Vagina (tissue), 2 donors: ENCODE measurements around the gene IL1RAPL2. TPM values are rescaled to one million over a fixed set of nuclear protein-coding genes. Genes with fewer than 3 reads are reported as not detected.

Source experiments
- DNase-seq, 2 donors: peaks; one replicate each; pipeline ENCODE4 v3.0.0-alpha.2; 2017; ENCODE audit errors: extremely low spot score in 2 of 2
- H3K27ac ChIP-seq: fragments of 200-600 bp; sonication (generic); one replicate; pipeline ENCODE4 v1.5.1; 2019
- H3K27me3 ChIP-seq: fragments of 200-600 bp; sonication (generic); one replicate; pipeline ENCODE4 v1.5.1; 2019
- H3K36me3 ChIP-seq, 2 donors: fragments of 200-600 bp; sonication (generic); one replicate each; pipeline ENCODE4 v1.5.1; 2017 to 2019
- H3K4me1 ChIP-seq: fragments of 200-600 bp; sonication (generic); one replicate; pipeline ENCODE4 v1.5.1; 2019
- H3K4me3 ChIP-seq, 2 donors: fragments of 200-600 bp; sonication (generic); 1 replicate in 1 of 2; 2 replicates in 1 of 2; pipeline ENCODE4 v1.5.1; 2016 to 2019
- H3K9me3 ChIP-seq: fragments of 200-600 bp; sonication (generic); one replicate; pipeline ENCODE4 v1.5.1; 2019
- CTCF ChIP-seq, 3 experiments: fragments of 450-650 bp in 2 of 3; fragments of 200-600 bp in 1 of 3; sonication (generic) in 1 of 3; IDR thresholded peaks; one replicate each; pipeline ENCODE4 v1.5.1; 2017 to 2019; ENCODE audit warnings: antibody characterized with exemption in 3 of 3, mild to moderate bottlenecking in 2 of 3, moderate library complexity in 2 of 3
- POLR2A ChIP-seq, 2 donors: fragments of 450-650 bp; IDR thresholded peaks; one replicate each; pipeline ENCODE4 v1.6.1; 2017; ENCODE audit warnings: antibody characterized with exemption in 2 of 2, mild to moderate bottlenecking in 2 of 2, moderate library complexity in 2 of 2
- POLR2AphosphoS5 ChIP-seq, 2 donors: sonication (generic); formaldehyde crosslinking; IDR thresholded peaks; one replicate each; pipeline ENCODE4 v1.9.0; 2017; ENCODE audit warnings: antibody characterized with exemption in 2 of 2, mild to moderate bottlenecking in 2 of 2, low read depth in 1 of 2; ENCODE audit not compliant: insufficient read depth in 1 of 2
- intact Hi-C: fragments of 100-400 bp; cut with DNase I; formaldehyde crosslinking; loops from one replicate; pipeline ENCODE4 v1.15.1; 2023
- total RNA-seq: library from RNA; depleted of rRNA; stranded (reverse); fragments of >200 nt; gene quantifications from one replicate; pipeline ENCODE4 v1.2.3, GENCODE V29; 2016

The IL1RAPL2 gene
- total RNA-seq, 1 donor from 2014 or later, result 0.25 TPM

- no peaks in the 10 kb centered on the region for H3K36me3 ChIP-seq
- no peaks in the 10 kb centered on the region for H3K4me1 ChIP-seq
- no peak for TF ChIP-seq POLR2AphosphoS5 (IDR thresholded peaks at IDR 0.05; ENCODE audit: insufficient read depth in 1 of 2, low read depth in 1 of 2)
- no peak for TF ChIP-seq POLR2A (IDR thresholded peaks at IDR 0.05)
- TF ChIP-seq CTCF (IDR thresholded peaks at IDR 0.05), result no peak
- intact Hi-C loops, result no loop called here
- H3K27ac ChIP-seq, result no peak overlapping the region
- H3K9me3 ChIP-seq, result no peaks in the 10 kb centered on the region
- H3K27me3 ChIP-seq, result no peaks in the 10 kb centered on the region
- no peak overlapping the region for H3K4me3 ChIP-seq
- DNase-seq, result no peak
Measured at GRCh38 chrX:104833401-104833800, 267.4 kb downstream of the IL1RAPL2 start.

GRCh38 chrX:104842646-104843045, 276.6 kb downstream of the IL1RAPL2 start:
- H3K27ac ChIP-seq, result no peak overlapping the region
- no peaks in the 10 kb centered on the region for H3K27me3 ChIP-seq
- H3K4me3 ChIP-seq, result no peak overlapping the region
- no peaks in the 10 kb centered on the region for H3K4me1 ChIP-seq
- intact Hi-C loops, result no loop called here
- no peak for TF ChIP-seq POLR2A (IDR thresholded peaks at IDR 0.05)
- TF ChIP-seq CTCF (IDR thresholded peaks at IDR 0.05), result no peak
- no peak for TF ChIP-seq POLR2AphosphoS5 (IDR thresholded peaks at IDR 0.05; ENCODE audit: insufficient read depth in 1 of 2, low read depth in 1 of 2)
- DNase-seq, result no peak
- no peaks in the 10 kb centered on the region for H3K36me3 ChIP-seq
- H3K9me3 ChIP-seq, result no peaks in the 10 kb centered on the region

- TF ChIP-seq POLR2AphosphoS5 (IDR thresholded peaks at IDR 0.05; ENCODE audit: insufficient read depth in 1 of 2, low read depth in 1 of 2) (no peak), POLR2A (IDR thresholded peaks at IDR 0.05) (no peak), CTCF (IDR thresholded peaks at IDR 0.05) (no peak)
- H3K36me3 ChIP-seq, result no peaks in the 10 kb centered on the region
- intact Hi-C loops, result no loop called here
- H3K4me1 ChIP-seq, result no peaks in the 10 kb centered on the region
- no peaks in the 10 kb centered on the region for H3K27me3 ChIP-seq
- no peak overlapping the region for H3K4me3 ChIP-seq
- no peak overlapping the region for H3K27ac ChIP-seq
- no peak for DNase-seq
- no peaks in the 10 kb centered on the region for H3K9me3 ChIP-seq
Measured at GRCh38 chrX:104852241-104852640, 286.2 kb downstream of the IL1RAPL2 start.

GRCh38 chrX:104854188-104854587, 288.2 kb downstream of the IL1RAPL2 start:
- H3K27me3 ChIP-seq, result no peaks in the 10 kb centered on the region
- no peaks in the 10 kb centered on the region for H3K36me3 ChIP-seq
- H3K27ac ChIP-seq, result no peak overlapping the region
- H3K4me1 ChIP-seq, result no peaks in the 10 kb centered on the region
- H3K4me3 ChIP-seq, result no peak overlapping the region
- DNase-seq, result no peak
- H3K9me3 ChIP-seq, result no peaks in the 10 kb centered on the region
- intact Hi-C loops, result no loop called here
- TF ChIP-seq CTCF (IDR thresholded peaks at IDR 0.05) (no peak), POLR2AphosphoS5 (IDR thresholded peaks at IDR 0.05; ENCODE audit: insufficient read depth in 1 of 2, low read depth in 1 of 2) (no peak), POLR2A (IDR thresholded peaks at IDR 0.05) (no peak)

GRCh38 chrX:104854790-104855340, 288.9 kb downstream of the IL1RAPL2 start:
- no peaks in the 10 kb centered on the region for H3K27me3 ChIP-seq
- H3K4me1 ChIP-seq, result no peaks in the 10 kb centered on the region
- no peak overlapping the region for H3K4me3 ChIP-seq
- no peak overlapping the region for H3K27ac ChIP-seq
- H3K36me3 ChIP-seq, result no peaks in the 10 kb centered on the region
- no peak for DNase-seq
- intact Hi-C loops, result no loop called here
- TF ChIP-seq POLR2AphosphoS5 (IDR thresholded peaks at IDR 0.05; ENCODE audit: insufficient read depth in 1 of 2, low read depth in 1 of 2) (no peak), CTCF (IDR thresholded peaks at IDR 0.05) (no peak), POLR2A (IDR thresholded peaks at IDR 0.05) (no peak)
- no peaks in the 10 kb centered on the region for H3K9me3 ChIP-seq
